HG03442 (cell line): Measurements from ENCODE around the gene PTGR2.
"Not testable (repeated sequence)": the region's sequence is repeated elsewhere in the genome, so short reads cannot be mapped to it uniquely, and the experiment has no call there.

Experiments used
- ATAC-seq: cut with Tn5 transposase; IDR thresholded peaks from one replicate; pipeline ENCODE4 v1.9.1; 2021; ENCODE audit warnings: mild to moderate bottlenecking, moderate library complexity; ENCODE audit not compliant: unreplicated experiment

The PTGR2 gene

GRCh38 chr14:73851567-73852382, at the start of gene PTGR2:
TSS of gene PTGR2 (plus strand) at chr14:73851831. CDS start at chr14:73858863, 7,032 bp downstream.
- ATAC-seq = peak; percentile 85

- ATAC-seq = no peak
These were observed 49.0 kb upstream of the PTGR2 start for GRCh38 chr14:73802431-73803188.

GRCh38 chr14:73804636-73805035, 47.0 kb upstream of the PTGR2 start:
- ATAC-seq = no peak

- no peak for ATAC-seq
These were observed 44.2 kb upstream of the PTGR2 start for GRCh38 chr14:73807457-73807856.

GRCh38 chr14:73809391-73809790, 42.2 kb upstream of the PTGR2 start:
- ATAC-seq = no peak

GRCh38 chr14:73810478-73811163, 41.0 kb upstream of the PTGR2 start:
- no peak for ATAC-seq

GRCh38 chr14:73811164-73811503, 40.5 kb upstream of the PTGR2 start:
- no peak for ATAC-seq

GRCh38 chr14:73814153-73814552, 37.5 kb upstream of the PTGR2 start:
- no peak for ATAC-seq

- ATAC-seq = no peak
These were observed 35.8 kb upstream of the PTGR2 start for GRCh38 chr14:73815849-73816248.

GRCh38 chr14:73816393-73816816, 35.2 kb upstream of the PTGR2 start:
- no peak for ATAC-seq

GRCh38 chr14:73817020-73817655, 34.5 kb upstream of the PTGR2 start:
- ATAC-seq = no peak

GRCh38 chr14:73818821-73819220, 32.8 kb upstream of the PTGR2 start:
- ATAC-seq = no peak

GRCh38 chr14:73820631-73821030, 31.0 kb upstream of the PTGR2 start:
- no peak for ATAC-seq

- ATAC-seq = no peak
These were observed 28.2 kb upstream of the PTGR2 start for GRCh38 chr14:73823339-73823885.

GRCh38 chr14:73824127-73824526, 27.5 kb upstream of the PTGR2 start:
- no peak for ATAC-seq

GRCh38 chr14:73824536-73824935, 27.1 kb upstream of the PTGR2 start:
- no peak for ATAC-seq

- no peak for ATAC-seq
These were observed 26.0 kb upstream of the PTGR2 start for GRCh38 chr14:73825551-73826188.

GRCh38 chr14:73827190-73827589, 24.4 kb upstream of the PTGR2 start:
- ATAC-seq = not testable (repeated sequence)

- no peak for ATAC-seq
These were observed 22.6 kb upstream of the PTGR2 start for GRCh38 chr14:73829071-73829470.
